ENCODE data around the gene C15orf40. TPM values are rescaled to one million over a fixed set of nuclear protein-coding genes. Genes with fewer than 3 reads are reported as not detected.

Gene C15orf40
- total RNA-seq, 4 donors from 2014 or later, result 6.9 to 20.5 (median 9.4) TPM

GRCh38 chr15:82995938-82996337 is 15.5 kb downstream of the C15orf40 start:
- no peak for ATAC-seq

DNA sequence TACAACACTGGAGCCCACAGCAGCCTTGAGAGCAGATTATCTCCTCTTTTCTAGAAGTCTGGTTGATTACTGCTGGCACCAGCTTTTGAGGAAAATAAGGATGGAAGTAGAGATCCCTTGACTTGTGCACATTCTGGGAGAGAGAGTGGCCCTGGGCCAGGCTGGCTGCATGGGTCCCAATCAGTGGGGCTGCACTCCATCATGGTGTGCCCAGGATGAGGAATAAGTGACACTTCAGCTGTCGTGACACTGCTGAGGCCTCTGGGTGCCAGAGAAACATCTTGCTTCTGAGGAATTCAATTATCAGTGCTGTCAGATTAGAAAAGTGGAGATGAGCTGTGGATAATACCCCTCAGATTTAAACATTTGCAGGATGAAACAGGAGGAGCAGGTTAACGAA is 16.4 kb downstream of the C15orf40 start:
- Histone ChIP-seq H3K9me3 (no peaks in the 10 kb centered on the region), H3K4me1 (peaks cover 0 to 8% (median 0%) of the 10 kb centered on the region in 3 donors), H3K36me3 (peaks cover 0 to 26% of the 10 kb centered on the region in 2 donors), H3K27me3 (no peaks in the 10 kb centered on the region), H3K27ac (no peak overlapping the region), H3K4me3 (no peak overlapping the region)
- TF ChIP-seq CTCF (IDR thresholded peaks at IDR 0.05) (no peak), POLR2AphosphoS5 (IDR thresholded peaks at IDR 0.05) (no peak), POLR2A (IDR thresholded peaks at IDR 0.05) (no peak)
- WGBS, 2 donors (ENCODE audit: low coverage in 1 of 2), result 89% methylated on average over 2 of the region's 2 CpGs; no CpG with 5 or more reads in 1 of the 2 donors
- ATAC-seq, result no peak

More at GRCh38 chr15:82995938-82996337, 15.5 kb downstream of the C15orf40 start:
- Histone ChIP-seq H3K9me3 (no peaks in the 10 kb centered on the region), H3K36me3 (peaks cover 0 to 22% of the 10 kb centered on the region in 2 donors), H3K4me1 (peaks cover 0 to 12% (median 0%) of the 10 kb centered on the region in 3 donors), H3K4me3 (no peak overlapping the region), H3K27me3 (no peaks in the 10 kb centered on the region), H3K27ac (no peak overlapping the region)
- WGBS, 2 donors (ENCODE audit: low coverage in 1 of 2), result 64 to 80% methylated on average over 1 to 3 of the region's 3 CpGs
- no peak for TF ChIP-seq POLR2AphosphoS5 (IDR thresholded peaks at IDR 0.05)
- no peak for TF ChIP-seq POLR2A (IDR thresholded peaks at IDR 0.05)
- TF ChIP-seq CTCF (IDR thresholded peaks at IDR 0.05), result no peak
- no peak for TF ChIP-seq EP300 (IDR thresholded peaks at IDR 0.05)

- WGBS, 2 donors (ENCODE audit: low coverage in 1 of 2), result 43% methylated on average over 4 of the region's 4 CpGs; no CpG with 5 or more reads in 1 of the 2 donors
- ATAC-seq, result no peak
- TF ChIP-seq POLR2AphosphoS5 (IDR thresholded peaks at IDR 0.05), result no peak
Measured at GRCh38 chr15:82993144-82993543, 18.3 kb downstream of the C15orf40 start.

GRCh38 chr15:82992436-82992998 is 18.9 kb downstream of the C15orf40 start:
- no peaks in the 10 kb centered on the region for H3K9me3 ChIP-seq
- no peak overlapping the region for H3K4me3 ChIP-seq
- no peak overlapping the region for H3K27ac ChIP-seq
- TF ChIP-seq POLR2A (IDR thresholded peaks at IDR 0.05), result no peak
- TF ChIP-seq POLR2AphosphoS5 (IDR thresholded peaks at IDR 0.05), result no peak
- no peak for TF ChIP-seq CTCF (IDR thresholded peaks at IDR 0.05)
- no peak for TF ChIP-seq EP300 (IDR thresholded peaks at IDR 0.05)
- no peak for ATAC-seq
- H3K4me1 ChIP-seq, result peaks cover 0 to 8% (median 0%) of the 10 kb centered on the region in 3 donors
- WGBS, 2 donors (ENCODE audit: low coverage in 1 of 2), result 88 to 92% methylated on average over 2 of the region's 3 CpGs
- no peaks in the 10 kb centered on the region for H3K27me3 ChIP-seq
- peaks cover 0 to 44% of the 10 kb centered on the region in 2 donors for H3K36me3 ChIP-seq

More at GRCh38 chr15:82993144-82993543, 18.3 kb downstream of the C15orf40 start:
- Histone ChIP-seq H3K9me3 (no peaks in the 10 kb centered on the region), H3K4me3 (no peak overlapping the region), H3K4me1 (peaks cover 0 to 1% (median 0%) of the 10 kb centered on the region in 3 donors), H3K36me3 (peaks cover 0 to 42% of the 10 kb centered on the region in 2 donors), H3K27ac (no peak overlapping the region), H3K27me3 (no peaks in the 10 kb centered on the region)

- Histone ChIP-seq H3K27me3 (no peaks in the 10 kb centered on the region), H3K36me3 (peaks cover 0 to 29% of the 10 kb centered on the region in 2 donors), H3K4me3 (peak overlapping the region; percentile 82 to 97), H3K9me3 (no peaks in the 10 kb centered on the region), H3K27ac (peak overlapping the region; percentile 13 to 80 (median 78)), H3K4me1 (peaks cover 3 to 26% (median 10%) of the 10 kb centered on the region in 3 donors)
- WGBS, 2 donors (ENCODE audit: low coverage in 1 of 2), result 2% methylated on average over 7 of the region's 12 CpGs; no CpG with 5 or more reads in 1 of the 2 donors
- ATAC-seq, result no peak
- TF ChIP-seq CTCF (IDR thresholded peaks at IDR 0.05), result no peak
- no peak for TF ChIP-seq EP300 (IDR thresholded peaks at IDR 0.05)
- no peak for TF ChIP-seq POLR2AphosphoS5 (IDR thresholded peaks at IDR 0.05)
Measured at GRCh38 chr15:82986442-82986780, 25.0 kb downstream of the C15orf40 start.

Data from gastroesophageal sphincter (tissue), 4 donors.